Endodermal cell (in vitro differentiated cells): Measurements from ENCODE around the gene GPRIN1. TPM values are rescaled to one million over a fixed set of nuclear protein-coding genes. Genes with fewer than 3 reads are reported as not detected.
A peak's percentile ranks its signal among the peaks of the same experiment; 100 is the strongest.

Experiments used
- DNase-seq: peaks from one replicate; pipeline ENCODE4 v3.0.0-alpha.2; 2017
- H3K27ac ChIP-seq: 2 replicates; pipeline ENCODE4 v1.5.1; 2013; ENCODE audit warnings: mild to moderate bottlenecking, low read depth, low read length, moderate library complexity
- H3K27me3 ChIP-seq: 2 replicates; pipeline ENCODE4 v1.6.1; 2013; ENCODE audit warnings: mild to moderate bottlenecking, low read length, moderate library complexity; ENCODE audit not compliant: insufficient read depth, control insufficient read depth, poor library complexity, severe bottlenecking
- H3K36me3 ChIP-seq: 2 replicates; pipeline ENCODE4 v1.7.0; 2013; ENCODE audit warnings: mild to moderate bottlenecking, low read length, moderate library complexity; ENCODE audit not compliant: control insufficient read depth, insufficient read depth
- H3K4me1 ChIP-seq: one replicate; pipeline ENCODE4 v1.7.0; 2013; ENCODE audit warnings: low read length; ENCODE audit not compliant: control insufficient read depth, insufficient read depth
- H3K4me3 ChIP-seq: 2 replicates; pipeline ENCODE4 v1.5.1; 2013; ENCODE audit warnings: mild to moderate bottlenecking, low read length, moderate library complexity
- H3K9ac ChIP-seq: 2 replicates; pipeline ENCODE4 v1.6.1; 2013; ENCODE audit warnings: mild to moderate bottlenecking, low read length, moderate library complexity; ENCODE audit not compliant: poor library complexity, severe bottlenecking; ENCODE audit errors: extremely low read depth
- H3K9me3 ChIP-seq: 2 replicates; pipeline ENCODE4 v1.6.1; 2013; ENCODE audit warnings: mild to moderate bottlenecking, low read length, moderate library complexity; ENCODE audit not compliant: control insufficient read depth
- H3K27ac Mint-ChIP-seq: 2 replicates; pipeline ENCODE4 v1.8.0; 2020; ENCODE audit warnings: mixed read lengths
- H3K27me3 Mint-ChIP-seq: 2 replicates; pipeline ENCODE4 v1.8.0; 2021; ENCODE audit warnings: mild to moderate bottlenecking, mixed read lengths; ENCODE audit not compliant: insufficient read depth
- H3K36me3 Mint-ChIP-seq: 2 replicates; pipeline ENCODE4 v1.8.0; 2020; ENCODE audit warnings: low read depth, mixed read lengths
- H3K4me1 Mint-ChIP-seq: 2 replicates; pipeline ENCODE4 v1.8.0; 2020; ENCODE audit warnings: mixed read lengths
- H3K4me3 Mint-ChIP-seq: 2 replicates; pipeline ENCODE4 v1.8.0; 2020; ENCODE audit warnings: mild to moderate bottlenecking, moderate library complexity, mixed read lengths
- H3K9me3 Mint-ChIP-seq: 2 replicates; pipeline ENCODE4 v1.8.0; 2020; ENCODE audit warnings: mild to moderate bottlenecking, mixed read lengths
- CTCF ChIP-seq: fragments of 200-600 bp; sonication (generic); conservative IDR thresholded peaks from 2 replicates; pipeline ENCODE4 v1.5.0; 2021; ENCODE audit warnings: antibody characterized with exemption, mild to moderate bottlenecking
- WGBS, 2 experiments: methylation state at CpG; one replicate each; pipeline versions ENCODE4 v1.1.5 to v1.1.7; 2013; ENCODE audit warnings: missing lambda C conversion rate in 2 of 2, mixed read lengths in 1 of 2; ENCODE audit not compliant: insufficient coverage in 1 of 2, insufficient read length in 1 of 2; 5-methylcytosine and 5-hydroxymethylcytosine counted together
- total RNA-seq, 2 donors: library from RNA; stranded (reverse); fragmentation: NEBNext Ultra II Directional in 1 of 2; extraction: Animal tissue kit (Norgen Biotek cat#: 25700) in 1 of 2; gene quantifications; 2 replicates in 1 of 2; 3 replicates in 1 of 2; pipeline ENCODE4 v1.2.1, GENCODE V29; 2021

Gene GPRIN1
- total RNA-seq, 2 donors from 2014 or later, result 4.5 to 4.9 TPM

DNA sequence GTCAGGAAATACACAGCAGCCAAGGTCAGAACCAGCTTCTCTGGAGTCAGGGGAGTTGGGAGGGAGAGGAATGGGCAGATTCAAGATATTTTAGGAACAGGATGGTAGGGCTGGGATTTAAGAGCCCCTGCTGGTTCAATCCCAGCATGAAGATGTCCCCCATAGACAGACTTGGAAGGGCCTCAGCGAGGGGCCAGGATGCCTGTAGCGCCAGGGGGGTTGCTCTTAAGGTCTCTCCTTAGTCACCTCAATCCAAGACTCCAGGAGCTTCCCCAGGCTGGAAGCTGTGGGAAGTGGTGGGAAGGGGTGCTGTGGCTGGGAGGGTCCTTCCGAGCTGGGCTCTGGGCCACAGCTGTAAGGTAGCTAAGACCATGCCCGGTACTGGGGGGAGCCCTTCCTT is 29.3 kb upstream of the GPRIN1 start:
- no peaks in the 10 kb centered on the region for H3K27me3 ChIP-seq
- Mint-ChIP-seq H3K36me3 (no peaks in the 10 kb centered on the region), H3K9me3 (no peaks in the 10 kb centered on the region), H3K27ac (no peak overlapping the region), H3K27me3 (peaks cover 26% of the 10 kb centered on the region), H3K4me3 (no peak overlapping the region), H3K4me1 (peaks cover 16% of the 10 kb centered on the region)
- peak; percentile 52 for DNase-seq
- H3K9ac ChIP-seq, result no peak overlapping the region
- WGBS, 2 experiments, result 57 to 86% methylated on average over 1 to 4 of the region's 4 CpGs
- H3K36me3 ChIP-seq, result no peaks in the 10 kb centered on the region
- no peaks in the 10 kb centered on the region for H3K9me3 ChIP-seq
- no peak for TF ChIP-seq CTCF
- no peak overlapping the region for H3K4me3 ChIP-seq
- no peaks in the 10 kb centered on the region for H3K4me1 ChIP-seq
- H3K27ac ChIP-seq, result no peak overlapping the region

DNA sequence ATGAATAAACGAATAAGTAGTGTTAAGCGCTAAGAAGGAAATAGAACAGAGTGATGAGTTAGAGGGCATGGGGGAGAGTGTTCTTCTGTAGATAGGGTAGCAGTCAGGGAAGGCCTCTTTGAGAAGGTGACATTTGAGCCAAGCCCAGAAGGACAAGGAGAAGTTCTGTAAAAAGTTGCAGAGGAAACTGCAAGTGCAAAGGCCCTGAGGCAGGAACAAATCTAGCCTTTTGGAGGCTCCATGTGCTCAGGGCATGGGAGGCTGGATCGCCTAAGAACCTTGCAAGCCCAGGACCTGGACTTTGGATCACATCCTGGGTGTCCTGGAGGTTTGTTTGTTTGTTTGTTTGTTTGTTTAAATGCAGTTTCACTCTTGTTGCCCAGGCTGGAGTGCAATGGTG is 28.5 kb upstream of the GPRIN1 start:
- peaks cover 33% of the 10 kb centered on the region for H3K27me3 Mint-ChIP-seq

GRCh38 chr5:176637556-176637955 is 27.6 kb upstream of the GPRIN1 start:
- no peak overlapping the region for H3K27ac Mint-ChIP-seq
- no peak for TF ChIP-seq CTCF

More for the DNA sequence above, 28.5 kb upstream of the GPRIN1 start:
- DNase-seq, result no peak
- H3K27ac ChIP-seq, result no peak overlapping the region
- 88 to 92% methylated on average over 2 to 3 of the region's 3 CpGs for WGBS, 2 experiments
- Mint-ChIP-seq H3K36me3 (no peaks in the 10 kb centered on the region), H3K4me1 (peaks cover 17% of the 10 kb centered on the region), H3K9me3 (no peaks in the 10 kb centered on the region), H3K27ac (no peak overlapping the region), H3K4me3 (no peak overlapping the region)
- no peak overlapping the region for H3K4me3 ChIP-seq
- H3K9ac ChIP-seq, result no peak overlapping the region
- peaks cover 4% of the 10 kb centered on the region for H3K27me3 ChIP-seq
- no peaks in the 10 kb centered on the region for H3K4me1 ChIP-seq
- no peaks in the 10 kb centered on the region for H3K36me3 ChIP-seq
- H3K9me3 ChIP-seq, result no peaks in the 10 kb centered on the region
- TF ChIP-seq CTCF, result no peak

More at GRCh38 chr5:176637556-176637955, 27.6 kb upstream of the GPRIN1 start:
- H3K27ac ChIP-seq, result no peak overlapping the region
- H3K36me3 ChIP-seq, result no peaks in the 10 kb centered on the region
- no peaks in the 10 kb centered on the region for H3K9me3 ChIP-seq
- Mint-ChIP-seq H3K36me3 (no peaks in the 10 kb centered on the region), H3K4me3 (no peak overlapping the region), H3K27me3 (peaks cover 41% of the 10 kb centered on the region), H3K9me3 (no peaks in the 10 kb centered on the region), H3K4me1 (peaks cover 14% of the 10 kb centered on the region)
- peaks cover 4% of the 10 kb centered on the region for H3K27me3 ChIP-seq
- WGBS, 2 experiments, result 50 to 74% methylated on average over 2 to 4 of the region's 4 CpGs
- no peak overlapping the region for H3K4me3 ChIP-seq
- H3K4me1 ChIP-seq, result no peaks in the 10 kb centered on the region
- no peak overlapping the region for H3K9ac ChIP-seq
- DNase-seq, result peak; percentile 57
